SK-N-SH treated with all-trans-retinoic acid at 6 μM for 48 hours (cell line): ENCODE data around the gene COG1.

Source experiments
- GLIS3 ChIP-seq: fragments of 250-450 bp; sonication (Bioruptor Pico); IDR thresholded peaks from 2 replicates; pipeline ENCODE4 v1.5.0; 2020; ENCODE audit warnings: mild to moderate bottlenecking, moderate library complexity
- OSR1 ChIP-seq: fragments of 250-450 bp; sonication (Bioruptor Pico); IDR thresholded peaks from 2 replicates; pipeline ENCODE4 v1.8.0; 2022; ENCODE audit warnings: moderate library complexity, mild to moderate bottlenecking, inconsistent platforms
- PPARA ChIP-seq: fragments of 250-450 bp; sonication (Bioruptor Pico); IDR thresholded peaks from 2 replicates; pipeline ENCODE4 v1.5.0; 2020; ENCODE audit warnings: mild to moderate bottlenecking, borderline replicate concordance
- RARB ChIP-seq: fragments of 250-450 bp; sonication (Bioruptor Pico); IDR thresholded peaks from 2 replicates; pipeline ENCODE4 v1.8.0; 2021; ENCODE audit warnings: mild to moderate bottlenecking, moderate library complexity
- TOX ChIP-seq: fragments of 250-450 bp; sonication (Bioruptor Pico); IDR thresholded peaks from 2 replicates; pipeline ENCODE4 v1.8.0; 2021; ENCODE audit warnings: mild to moderate bottlenecking, moderate library complexity, borderline replicate concordance
- TSHZ2 ChIP-seq: fragments of 250-450 bp; sonication (Bioruptor Pico); IDR thresholded peaks from 2 replicates; pipeline ENCODE4 v1.5.0; 2020; ENCODE audit warnings: mild to moderate bottlenecking, moderate library complexity
- ZC3H10 ChIP-seq: fragments of 250-450 bp; sonication (Bioruptor Pico); IDR thresholded peaks from 2 replicates; pipeline ENCODE4 v1.5.1; 2021; ENCODE audit warnings: mild to moderate bottlenecking, moderate library complexity
- ZFP3 ChIP-seq: fragments of 250-450 bp; sonication (Bioruptor Pico); IDR thresholded peaks from 2 replicates; pipeline ENCODE4 v1.5.0; 2020; ENCODE audit warnings: mild to moderate bottlenecking, moderate library complexity
- ZNF70 ChIP-seq: fragments of 450-650 bp; formaldehyde crosslinking; IDR thresholded peaks from 2 replicates; pipeline ENCODE4 v1.5.0; 2020; ENCODE audit warnings: mild to moderate bottlenecking, moderate library complexity
- TF ChIP-seq, protein P1 (sequence below): fragments of 250-450 bp; sonication (Bioruptor Pico); IDR thresholded peaks from 2 replicates; pipeline ENCODE4 v1.8.0; 2020; ENCODE audit warnings: mild to moderate bottlenecking, moderate library complexity, borderline replicate concordance

GRCh38 chr17:73188011-73188410 is 4.8 kb upstream of the COG1 start:
- TF ChIP-seq GLIS3 (CRISPR knock-in tag) (no peak), ZC3H10 (CRISPR knock-in tag) (no peak), ZNF70 (CRISPR knock-in tag) (no peak), RARB (CRISPR knock-in tag) (no peak), ZFP3 (CRISPR knock-in tag) (no peak), TSHZ2 (CRISPR knock-in tag) (no peak), PPARA (no peak), OSR1 (CRISPR knock-in tag) (no peak), TOX (no peak)
- TF ChIP-seq, protein P1, sequence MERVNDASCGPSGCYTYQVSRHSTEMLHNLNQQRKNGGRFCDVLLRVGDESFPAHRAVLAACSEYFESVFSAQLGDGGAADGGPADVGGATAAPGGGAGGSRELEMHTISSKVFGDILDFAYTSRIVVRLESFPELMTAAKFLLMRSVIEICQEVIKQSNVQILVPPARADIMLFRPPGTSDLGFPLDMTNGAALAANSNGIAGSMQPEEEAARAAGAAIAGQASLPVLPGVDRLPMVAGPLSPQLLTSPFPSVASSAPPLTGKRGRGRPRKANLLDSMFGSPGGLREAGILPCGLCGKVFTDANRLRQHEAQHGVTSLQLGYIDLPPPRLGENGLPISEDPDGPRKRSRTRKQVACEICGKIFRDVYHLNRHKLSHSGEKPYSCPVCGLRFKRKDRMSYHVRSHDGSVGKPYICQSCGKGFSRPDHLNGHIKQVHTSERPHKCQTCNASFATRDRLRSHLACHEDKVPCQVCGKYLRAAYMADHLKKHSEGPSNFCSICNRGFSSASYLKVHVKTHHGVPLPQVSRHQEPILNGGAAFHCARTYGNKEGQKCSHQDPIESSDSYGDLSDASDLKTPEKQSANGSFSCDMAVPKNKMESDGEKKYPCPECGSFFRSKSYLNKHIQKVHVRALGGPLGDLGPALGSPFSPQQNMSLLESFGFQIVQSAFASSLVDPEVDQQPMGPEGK (CRISPR knock-in tag): no peak
